Gastrocnemius medialis (tissue), 4 donors: ENCODE measurements around the gene AAMDC. TPM values are rescaled to one million over a fixed set of nuclear protein-coding genes. Genes with fewer than 3 reads are reported as not detected.
A peak's percentile ranks its signal among the peaks of the same experiment; 100 is the strongest.

ENCODE experiments used
- ATAC-seq, 2 donors: fragments of 150-250 bp; one replicate each; pipeline ENCODE4 v1.9.1; 2016
- DNase-seq, 2 donors: peaks; one replicate each; pipeline ENCODE4 v3.0.0-alpha.2; 2019
- H3K27ac ChIP-seq, 4 donors: fragments of 200-600 bp; sonication (generic); 1 replicate in 1 of 4; 2 replicates in 3 of 4; pipeline ENCODE4 v1.5.1; 2016 to 2018; ENCODE audit warnings: mild to moderate bottlenecking in 2 of 4, moderate library complexity in 1 of 4
- H3K27me3 ChIP-seq, 3 donors: fragments of 200-600 bp; sonication (generic) in 2 of 3; 1 replicate in 1 of 3; 2 replicates in 2 of 3; pipeline versions ENCODE4 v1.5.1 to v1.6.0; 2016 to 2019; ENCODE audit warnings: mild to moderate bottlenecking in 1 of 3, moderate library complexity in 1 of 3
- H3K36me3 ChIP-seq, 2 donors: fragments of 200-600 bp; sonication (generic) in 1 of 2; one replicate each; pipeline ENCODE4 v1.5.1; 2017 to 2018
- H3K4me1 ChIP-seq, 2 donors: fragments of 200-600 bp; sonication (generic) in 1 of 2; one replicate each; pipeline ENCODE4 v1.5.1; 2016 to 2017; ENCODE audit warnings: mild to moderate bottlenecking in 2 of 2
- H3K4me3 ChIP-seq, 4 donors: fragments of 200-600 bp; sonication (generic) in 3 of 4; 1 replicate in 1 of 4; 2 replicates in 3 of 4; pipeline ENCODE4 v1.5.1; 2016 to 2019; ENCODE audit warnings: mild to moderate bottlenecking in 2 of 4
- H3K9me3 ChIP-seq, 3 donors: fragments of 200-600 bp; sonication (generic) in 2 of 3; 1 replicate in 1 of 3; 2 replicates in 2 of 3; pipeline ENCODE4 v1.5.1; 2016 to 2019
- CTCF ChIP-seq, 5 experiments: fragments of 450-650 bp in 3 of 5; fragments of 200-600 bp in 2 of 5; sonication (generic) in 2 of 5; IDR thresholded peaks in 4 of 5; conservative IDR thresholded peaks in 1 of 5; 1 replicate in 4 of 5; 2 replicates in 1 of 5; pipeline ENCODE4 v1.5.1; 2016 to 2019; ENCODE audit warnings: antibody characterized with exemption in 5 of 5, mild to moderate bottlenecking in 3 of 5, moderate library complexity in 3 of 5
- POLR2A ChIP-seq, 2 donors: fragments of 450-650 bp; IDR thresholded peaks; one replicate each; pipeline ENCODE4 v1.6.1; 2017; ENCODE audit warnings: antibody characterized with exemption in 2 of 2, mild to moderate bottlenecking in 2 of 2, moderate library complexity in 2 of 2
- in situ Hi-C, 4 donors: fragments of 200-750 bp; cut with MboI; loops; one replicate each; pipeline versions ENCODE4 v1.15.0 to v1.8.0; 2017; ENCODE audit warnings: low sequenced_read_pairs in 4 of 4
- intact Hi-C: fragments of 100-400 bp; cut with DNase I; formaldehyde crosslinking; loops from one replicate; pipeline ENCODE4 v1.15.1; 2023; ENCODE audit warnings: low total_unique reads
- total RNA-seq, 4 donors: library from RNA; depleted of rRNA; stranded (reverse); fragments of >200 nt; gene quantifications; one replicate each; pipeline versions ENCODE4 v1.1.0 to v1.2.3, GENCODE V29; 2016

AAMDC gene
- total RNA-seq, 4 donors from 2014 or later: 32.4 to 70.3 (median 48.3) TPM

DNA sequence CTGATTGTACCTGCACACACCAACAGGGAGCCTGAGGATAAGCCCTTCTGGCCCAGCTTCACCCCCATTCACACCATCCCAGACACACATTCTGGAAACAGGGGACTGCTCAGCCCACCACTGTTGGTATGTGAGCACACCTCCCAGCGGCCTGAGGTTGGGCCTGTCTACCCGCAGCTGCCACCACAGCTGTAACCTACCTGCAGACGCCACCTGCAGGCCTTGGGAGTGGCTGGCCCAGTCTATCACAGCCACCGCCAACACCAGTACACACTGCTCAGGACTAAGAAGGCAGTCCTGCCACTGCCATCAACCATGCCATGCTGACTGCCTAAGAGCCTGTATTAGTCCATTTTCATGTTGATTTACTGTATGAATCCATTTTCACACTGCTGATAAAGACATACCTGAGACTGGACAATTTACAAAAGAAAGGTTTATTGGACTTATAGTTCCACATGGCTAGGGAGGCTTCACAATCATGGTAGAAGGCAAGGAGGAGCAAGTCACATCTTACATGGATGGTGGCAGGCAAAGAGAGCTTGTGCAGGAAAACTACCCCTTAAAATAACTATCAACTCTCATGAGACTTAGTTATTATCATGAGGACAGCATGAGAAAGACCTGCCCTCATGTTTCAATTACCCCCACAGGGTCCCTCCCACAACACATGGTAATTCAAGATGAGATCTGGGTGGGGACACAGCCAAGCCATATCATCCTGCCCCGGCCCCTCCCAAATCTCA, 31.0 kb upstream of the AAMDC start:
- Histone ChIP-seq H3K4me3 (no peak overlapping the region), H3K27me3 (no peaks in the 10 kb centered on the region), H3K9me3 (no peaks in the 10 kb centered on the region), H3K27ac (no peak overlapping the region), H3K4me1 (peaks cover 26 to 31% of the 10 kb centered on the region in 2 donors), H3K36me3 (no peaks in the 10 kb centered on the region)
- intact Hi-C loops: no loop called here
- TF ChIP-seq CTCF (IDR thresholded peaks at IDR 0.05 in 4 of 5, conservative IDR thresholded peaks at IDR 0.05 in 1 of 5) (no peak), POLR2A (IDR thresholded peaks at IDR 0.05) (no peak)
- ATAC-seq: no peak
- in situ Hi-C loops: no loop called here
- no peak for DNase-seq

DNA sequence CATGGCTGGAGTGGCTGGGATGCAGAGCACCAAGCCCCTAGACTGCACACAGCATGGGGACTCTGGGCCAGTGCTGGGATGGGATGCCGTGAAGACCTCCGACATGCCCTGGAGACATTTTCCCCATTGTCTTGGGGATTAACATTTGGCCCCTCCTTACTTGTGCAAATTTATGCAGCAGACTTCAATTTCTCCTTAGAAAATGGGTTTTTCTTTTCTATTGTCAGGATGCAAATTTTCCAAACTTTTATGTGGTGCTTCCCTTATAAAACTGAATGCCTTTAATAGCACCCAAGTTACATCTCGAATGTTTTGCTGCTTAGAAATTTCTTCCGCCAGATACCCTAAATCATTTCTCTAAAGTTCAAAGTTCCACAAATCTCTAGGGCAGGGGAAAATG, 29.6 kb upstream of the AAMDC start:
- in situ Hi-C loops (no loop called here), intact Hi-C loops (no loop called here)
- Histone ChIP-seq H3K4me3 (no peak overlapping the region), H3K36me3 (no peaks in the 10 kb centered on the region), H3K9me3 (no peaks in the 10 kb centered on the region), H3K27me3 (no peaks in the 10 kb centered on the region), H3K27ac (no peak overlapping the region), H3K4me1 (peaks cover 30 to 31% of the 10 kb centered on the region in 2 donors)
- DNase-seq (no peak), ATAC-seq (no peak)
- TF ChIP-seq CTCF (IDR thresholded peaks at IDR 0.05 in 4 of 5, conservative IDR thresholded peaks at IDR 0.05 in 1 of 5): no peak
- no peak for TF ChIP-seq POLR2A (IDR thresholded peaks at IDR 0.05)

DNA sequence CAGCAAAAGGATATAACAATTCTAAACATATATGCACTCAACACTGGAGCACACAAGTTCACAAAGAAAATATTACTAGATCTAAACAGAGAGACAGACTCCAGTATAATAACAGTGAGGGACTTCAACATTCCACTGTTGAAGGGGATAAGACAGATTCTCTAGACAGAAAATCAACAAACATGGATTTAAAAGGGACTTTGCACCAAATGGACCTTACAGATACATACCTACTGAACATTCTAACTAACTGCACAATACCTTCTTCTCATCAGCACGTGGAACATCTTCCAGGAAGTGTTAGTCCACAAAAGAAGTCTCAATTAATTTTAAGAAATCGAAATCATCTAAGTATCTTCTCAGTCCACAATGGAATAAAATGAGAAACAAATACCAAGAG, 27.0 kb upstream of the AAMDC start:
- ATAC-seq (no peak), DNase-seq (no peak)
- no peaks in the 10 kb centered on the region for H3K36me3 ChIP-seq
- in situ Hi-C loops: no loop called here
- peaks cover 18% of the 10 kb centered on the region in 2 donors for H3K4me1 ChIP-seq
- no peaks in the 10 kb centered on the region for H3K27me3 ChIP-seq
- H3K9me3 ChIP-seq: no peaks in the 10 kb centered on the region
- H3K4me3 ChIP-seq: no peak overlapping the region
- TF ChIP-seq CTCF (IDR thresholded peaks at IDR 0.05 in 4 of 5, conservative IDR thresholded peaks at IDR 0.05 in 1 of 5): no peak
- TF ChIP-seq POLR2A (IDR thresholded peaks at IDR 0.05): no peak
- H3K27ac ChIP-seq: no peak overlapping the region
- intact Hi-C loops: no loop called here

GRCh38 chr11:77799338-77799737, 21.6 kb upstream of the AAMDC start:
- H3K4me3 ChIP-seq: no peak overlapping the region
- H3K27me3 ChIP-seq: no peaks in the 10 kb centered on the region
- no peaks in the 10 kb centered on the region for H3K9me3 ChIP-seq
- no peak for ATAC-seq
- peak overlapping the region in 1 of 4 donors; percentile 10 for H3K27ac ChIP-seq
- H3K4me1 ChIP-seq: peaks cover 15 to 19% of the 10 kb centered on the region in 2 donors
- TF ChIP-seq POLR2A (IDR thresholded peaks at IDR 0.05) (no peak), CTCF (IDR thresholded peaks at IDR 0.05 in 4 of 5, conservative IDR thresholded peaks at IDR 0.05 in 1 of 5) (no peak)
- H3K36me3 ChIP-seq: no peaks in the 10 kb centered on the region
- DNase-seq: no peak
- in situ Hi-C loops: no loop called here
- intact Hi-C loops: no loop called here
